ENCODE data around the gene EEF1AKMT2.

DNA sequence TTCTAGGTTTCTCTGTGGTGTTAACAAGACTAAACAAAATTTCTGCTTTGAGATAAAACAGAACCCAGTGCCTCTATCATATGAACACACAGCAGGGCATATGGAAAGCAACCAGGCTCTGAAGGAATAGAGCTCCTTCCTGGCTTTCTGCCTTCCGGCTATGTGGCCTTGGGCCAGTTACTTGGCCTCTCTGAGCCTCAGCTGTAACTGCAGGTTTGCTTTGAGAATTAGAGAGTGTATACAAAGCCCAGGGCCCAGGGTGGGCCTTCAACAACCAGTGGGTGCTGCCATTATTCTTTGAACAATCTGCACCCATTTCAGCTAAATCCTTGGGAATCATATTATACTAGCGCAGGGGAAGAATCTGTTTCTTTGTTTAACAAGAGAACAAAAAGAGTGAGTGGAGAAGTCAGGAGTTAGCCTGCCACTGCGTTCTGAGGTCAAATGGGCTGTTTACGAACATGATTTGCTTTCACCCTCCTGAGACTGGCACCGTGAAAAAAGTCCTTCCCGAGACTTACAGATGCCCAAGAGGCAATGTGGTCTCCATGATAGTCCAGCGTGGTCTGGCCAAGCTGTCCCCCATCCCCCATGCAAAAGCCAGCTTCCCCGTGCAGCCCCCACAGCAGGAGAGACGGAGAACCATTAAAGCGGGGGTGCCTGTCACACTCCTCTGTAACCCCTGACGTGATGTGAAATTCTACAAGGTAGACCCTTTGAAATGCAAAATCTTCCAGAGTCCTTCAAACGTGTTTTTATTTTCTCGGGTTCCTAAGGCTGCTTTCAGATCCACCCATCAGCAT lies 52.4 kb downstream of the EEF1AKMT2 start:
- TF ChIP-seq, protein P1, sequence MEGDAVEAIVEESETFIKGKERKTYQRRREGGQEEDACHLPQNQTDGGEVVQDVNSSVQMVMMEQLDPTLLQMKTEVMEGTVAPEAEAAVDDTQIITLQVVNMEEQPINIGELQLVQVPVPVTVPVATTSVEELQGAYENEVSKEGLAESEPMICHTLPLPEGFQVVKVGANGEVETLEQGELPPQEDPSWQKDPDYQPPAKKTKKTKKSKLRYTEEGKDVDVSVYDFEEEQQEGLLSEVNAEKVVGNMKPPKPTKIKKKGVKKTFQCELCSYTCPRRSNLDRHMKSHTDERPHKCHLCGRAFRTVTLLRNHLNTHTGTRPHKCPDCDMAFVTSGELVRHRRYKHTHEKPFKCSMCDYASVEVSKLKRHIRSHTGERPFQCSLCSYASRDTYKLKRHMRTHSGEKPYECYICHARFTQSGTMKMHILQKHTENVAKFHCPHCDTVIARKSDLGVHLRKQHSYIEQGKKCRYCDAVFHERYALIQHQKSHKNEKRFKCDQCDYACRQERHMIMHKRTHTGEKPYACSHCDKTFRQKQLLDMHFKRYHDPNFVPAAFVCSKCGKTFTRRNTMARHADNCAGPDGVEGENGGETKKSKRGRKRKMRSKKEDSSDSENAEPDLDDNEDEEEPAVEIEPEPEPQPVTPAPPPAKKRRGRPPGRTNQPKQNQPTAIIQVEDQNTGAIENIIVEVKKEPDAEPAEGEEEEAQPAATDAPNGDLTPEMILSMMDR (IDR thresholded peaks at IDR 0.05) = no peak
- TF ChIP-seq CREM (CRISPR knock-in tag; IDR thresholded peaks at IDR 0.05) (no peak), ZNF416 (CRISPR knock-in tag; IDR thresholded peaks at IDR 0.05) (no peak), ESRRA (CRISPR knock-in tag; IDR thresholded peaks at IDR 0.05; ENCODE audit: borderline replicate concordance) (no peak), FOXK1 (CRISPR knock-in tag; IDR thresholded peaks at IDR 0.05) (no peak), NR2C2 (CRISPR knock-in tag; IDR thresholded peaks at IDR 0.05) (no peak), IRF2 (CRISPR knock-in tag; IDR thresholded peaks at IDR 0.05; ENCODE audit: borderline replicate concordance, low read depth) (no peak)
- TF ChIP-seq, protein P2, sequence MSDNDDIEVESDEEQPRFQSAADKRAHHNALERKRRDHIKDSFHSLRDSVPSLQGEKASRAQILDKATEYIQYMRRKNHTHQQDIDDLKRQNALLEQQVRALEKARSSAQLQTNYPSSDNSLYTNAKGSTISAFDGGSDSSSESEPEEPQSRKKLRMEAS (CRISPR knock-in tag; IDR thresholded peaks at IDR 0.05) = no peak
- TF ChIP-seq, protein P3, sequence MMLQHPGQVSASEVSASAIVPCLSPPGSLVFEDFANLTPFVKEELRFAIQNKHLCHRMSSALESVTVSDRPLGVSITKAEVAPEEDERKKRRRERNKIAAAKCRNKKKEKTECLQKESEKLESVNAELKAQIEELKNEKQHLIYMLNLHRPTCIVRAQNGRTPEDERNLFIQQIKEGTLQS (CRISPR knock-in tag; conservative IDR thresholded peaks at IDR 0.05) = no peak
- TF ChIP-seq, protein P4, sequence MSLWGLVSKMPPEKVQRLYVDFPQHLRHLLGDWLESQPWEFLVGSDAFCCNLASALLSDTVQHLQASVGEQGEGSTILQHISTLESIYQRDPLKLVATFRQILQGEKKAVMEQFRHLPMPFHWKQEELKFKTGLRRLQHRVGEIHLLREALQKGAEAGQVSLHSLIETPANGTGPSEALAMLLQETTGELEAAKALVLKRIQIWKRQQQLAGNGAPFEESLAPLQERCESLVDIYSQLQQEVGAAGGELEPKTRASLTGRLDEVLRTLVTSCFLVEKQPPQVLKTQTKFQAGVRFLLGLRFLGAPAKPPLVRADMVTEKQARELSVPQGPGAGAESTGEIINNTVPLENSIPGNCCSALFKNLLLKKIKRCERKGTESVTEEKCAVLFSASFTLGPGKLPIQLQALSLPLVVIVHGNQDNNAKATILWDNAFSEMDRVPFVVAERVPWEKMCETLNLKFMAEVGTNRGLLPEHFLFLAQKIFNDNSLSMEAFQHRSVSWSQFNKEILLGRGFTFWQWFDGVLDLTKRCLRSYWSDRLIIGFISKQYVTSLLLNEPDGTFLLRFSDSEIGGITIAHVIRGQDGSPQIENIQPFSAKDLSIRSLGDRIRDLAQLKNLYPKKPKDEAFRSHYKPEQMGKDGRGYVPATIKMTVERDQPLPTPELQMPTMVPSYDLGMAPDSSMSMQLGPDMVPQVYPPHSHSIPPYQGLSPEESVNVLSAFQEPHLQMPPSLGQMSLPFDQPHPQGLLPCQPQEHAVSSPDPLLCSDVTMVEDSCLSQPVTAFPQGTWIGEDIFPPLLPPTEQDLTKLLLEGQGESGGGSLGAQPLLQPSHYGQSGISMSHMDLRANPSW (CRISPR knock-in tag; conservative IDR thresholded peaks at IDR 0.05; ENCODE audit: low read depth) = no peak
- TF ChIP-seq, protein P5, sequence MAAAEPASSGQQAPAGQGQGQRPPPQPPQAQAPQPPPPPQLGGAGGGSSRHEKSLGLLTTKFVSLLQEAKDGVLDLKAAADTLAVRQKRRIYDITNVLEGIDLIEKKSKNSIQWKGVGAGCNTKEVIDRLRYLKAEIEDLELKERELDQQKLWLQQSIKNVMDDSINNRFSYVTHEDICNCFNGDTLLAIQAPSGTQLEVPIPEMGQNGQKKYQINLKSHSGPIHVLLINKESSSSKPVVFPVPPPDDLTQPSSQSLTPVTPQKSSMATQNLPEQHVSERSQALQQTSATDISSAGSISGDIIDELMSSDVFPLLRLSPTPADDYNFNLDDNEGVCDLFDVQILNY (CRISPR knock-in tag; IDR thresholded peaks at IDR 0.05) = no peak
- TF ChIP-seq, protein P6, sequence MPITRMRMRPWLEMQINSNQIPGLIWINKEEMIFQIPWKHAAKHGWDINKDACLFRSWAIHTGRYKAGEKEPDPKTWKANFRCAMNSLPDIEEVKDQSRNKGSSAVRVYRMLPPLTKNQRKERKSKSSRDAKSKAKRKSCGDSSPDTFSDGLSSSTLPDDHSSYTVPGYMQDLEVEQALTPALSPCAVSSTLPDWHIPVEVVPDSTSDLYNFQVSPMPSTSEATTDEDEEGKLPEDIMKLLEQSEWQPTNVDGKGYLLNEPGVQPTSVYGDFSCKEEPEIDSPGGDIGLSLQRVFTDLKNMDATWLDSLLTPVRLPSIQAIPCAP (CRISPR knock-in tag; IDR thresholded peaks at IDR 0.05) = no peak

All from WTC11 (cell line).